ENCODE measurements around the gene GTF2A1L.
"Not testable (repeated sequence)": the region's sequence is repeated elsewhere in the genome, so short reads cannot be mapped to it uniquely, and the experiment has no call there.

The GTF2A1L gene

GRCh38 chr2:48605482-48606175, 12.0 kb upstream of the GTF2A1L start:
- Histone ChIP-seq H3K4me2 (ENCODE audit: low read length) (no peak overlapping the region), H3K36me3 (replicated peaks; ENCODE audit: low read depth, low read length) (no peaks in the 10 kb centered on the region), H3K9ac (ENCODE audit: low read length) (no peak overlapping the region), H2AFZ (ENCODE audit: low read depth, low read length) (no peak overlapping the region), H3K4me3 (ENCODE audit: low read length) (no peak overlapping the region), H4K20me1 (ENCODE audit: insufficient read depth, low read length) (no peaks in the 10 kb centered on the region), H3K4me1 (ENCODE audit: low read length) (no peaks in the 10 kb centered on the region), H3K27ac (ENCODE audit: low read length) (no peak overlapping the region), H3K9me3 (ENCODE audit: insufficient read depth, low read length) (no peaks in the 10 kb centered on the region), H3K27me3 (ENCODE audit: low read depth, low read length) (no peaks in the 10 kb centered on the region), H3K79me2 (ENCODE audit: low read length) (no peaks in the 10 kb centered on the region)
- TF ChIP-seq CTCF (IDR thresholded peaks at IDR 0.05; ENCODE audit: low read depth, low read length), result no peak
- TF ChIP-seq EZH2phosphoT487 (IDR thresholded peaks at IDR 0.05; ENCODE audit: low read depth), result no peak

- Histone ChIP-seq H3K4me3 (ENCODE audit: low read length) (no peak overlapping the region), H2AFZ (ENCODE audit: low read depth, low read length) (no peak overlapping the region), H3K27ac (ENCODE audit: low read length) (no peak overlapping the region)
Observed at GRCh38 chr2:48607307-48608014, 10.2 kb upstream of the GTF2A1L start.

GRCh38 chr2:48613211-48613610, 4.4 kb upstream of the GTF2A1L start:
- Histone ChIP-seq H3K4me1 (ENCODE audit: low read length) (no peaks in the 10 kb centered on the region), H3K27ac (ENCODE audit: low read length) (no peak overlapping the region), H3K4me3 (ENCODE audit: low read length) (no peak overlapping the region), H2AFZ (ENCODE audit: low read depth, low read length) (no peak overlapping the region), H3K36me3 (replicated peaks; ENCODE audit: low read depth, low read length) (no peaks in the 10 kb centered on the region), H3K9me3 (ENCODE audit: insufficient read depth, low read length) (no peaks in the 10 kb centered on the region), H3K9ac (ENCODE audit: low read length) (no peak overlapping the region), H3K4me2 (ENCODE audit: low read length) (no peak overlapping the region), H3K27me3 (ENCODE audit: low read depth, low read length) (no peaks in the 10 kb centered on the region), H3K79me2 (ENCODE audit: low read length) (no peaks in the 10 kb centered on the region), H4K20me1 (ENCODE audit: insufficient read depth, low read length) (no peaks in the 10 kb centered on the region)
- TF ChIP-seq CTCF (IDR thresholded peaks at IDR 0.05; ENCODE audit: low read depth, low read length), result no peak
- no peak for TF ChIP-seq EZH2phosphoT487 (IDR thresholded peaks at IDR 0.05; ENCODE audit: low read depth)

More at GRCh38 chr2:48607307-48608014, 10.2 kb upstream of the GTF2A1L start:
- Histone ChIP-seq H3K27me3 (ENCODE audit: low read depth, low read length) (no peaks in the 10 kb centered on the region), H4K20me1 (ENCODE audit: insufficient read depth, low read length) (no peaks in the 10 kb centered on the region), H3K9me3 (ENCODE audit: insufficient read depth, low read length) (no peaks in the 10 kb centered on the region), H3K4me1 (ENCODE audit: low read length) (no peaks in the 10 kb centered on the region), H3K9ac (ENCODE audit: low read length) (no peak overlapping the region), H3K4me2 (ENCODE audit: low read length) (no peak overlapping the region), H3K79me2 (ENCODE audit: low read length) (no peaks in the 10 kb centered on the region), H3K36me3 (replicated peaks; ENCODE audit: low read depth, low read length) (no peaks in the 10 kb centered on the region)
- TF ChIP-seq EZH2phosphoT487 (IDR thresholded peaks at IDR 0.05; ENCODE audit: low read depth) (no peak), CTCF (IDR thresholded peaks at IDR 0.05; ENCODE audit: low read depth, low read length) (no peak)

- H4K20me1 ChIP-seq (ENCODE audit: insufficient read depth, low read length); H3K9ac ChIP-seq (ENCODE audit: low read length); H3K79me2 ChIP-seq (ENCODE audit: low read length); H3K36me3 ChIP-seq (replicated peaks; ENCODE audit: low read depth, low read length); H3K9me3 ChIP-seq (ENCODE audit: insufficient read depth, low read length); H3K27me3 ChIP-seq (ENCODE audit: low read depth, low read length); H3K4me2 ChIP-seq (ENCODE audit: low read length); H3K4me3 ChIP-seq (ENCODE audit: low read length); H3K27ac ChIP-seq (ENCODE audit: low read length); H2AFZ ChIP-seq (ENCODE audit: low read depth, low read length); H3K4me1 ChIP-seq (ENCODE audit: low read length): not testable (repeated sequence)
Observed at GRCh38 chr2:48614581-48614980, 3.1 kb upstream of the GTF2A1L start.

Measured in OCI-LY3 (cell line).